IMR-90 (cell line): ENCODE data around the gene APOL2. TPM values are rescaled to one million over a fixed set of nuclear protein-coding genes. Genes with fewer than 3 reads are reported as not detected.

Source experiments
- ATAC-seq: fragments of 200-7000 bp; cut with Tn5 transposase; 2 replicates; pipeline ENCODE4 v1.9.1; 2020; ENCODE audit warnings: low read depth, mild to moderate bottlenecking, moderate library complexity
- BruUV-seq: library from RNA; stranded (reverse); fragments of 400-500 nt; replicated peaks from 2 replicates; lab custom pipeline; 2021; lab: Mats Ljungman, UMichigan
- CTCF ChIA-PET: fragments of 300-600 bp; formaldehyde crosslinking; extraction: SDS; loops from one replicate; lab custom pipeline; 2021; ENCODE audit warnings: antibody characterized with exemption; lab: Yijun Ruan, JAX
- POLR2A ChIA-PET: fragments of 300-600 bp; sonication (Branson Sonifier 250); formaldehyde crosslinking; loops from one replicate; lab custom pipeline; 2022; ENCODE audit warnings: antibody characterized with exemption; ENCODE audit not compliant: unreplicated experiment; lab: Charles Lee
- DNase-seq: peaks from one replicate; pipeline ENCODE4 v3.0.0; 2013
- H2AFZ ChIP-seq: replicated peaks from 2 replicates; pipeline ENCODE3; 2013; ENCODE audit warnings: low read length, mild to moderate bottlenecking; ENCODE audit not compliant: poor library complexity
- H2AK5ac ChIP-seq: 2 replicates; pipeline ENCODE4 v1.6.1; 2013; ENCODE audit warnings: low read depth, low read length, inconsistent platforms
- H2AK9ac ChIP-seq: replicated peaks from 2 replicates; pipeline ENCODE3; 2013; ENCODE audit warnings: mild to moderate bottlenecking, low read depth, low read length, moderate library complexity; ENCODE audit not compliant: poor library complexity
- H2BK120ac ChIP-seq: 2 replicates; pipeline ENCODE4 v1.6.1; 2013; ENCODE audit warnings: low read depth, low read length, inconsistent platforms
- H2BK15ac ChIP-seq: 3 replicates; pipeline ENCODE4 v1.6.1; 2013; ENCODE audit warnings: low read depth, low read length, inconsistent platforms
- H2BK20ac ChIP-seq: 2 replicates; pipeline ENCODE4 v1.6.1; 2013; ENCODE audit warnings: low read depth, mild to moderate bottlenecking, inconsistent platforms, low read length, moderate library complexity
- H2BK5ac ChIP-seq: 2 replicates; pipeline ENCODE4 v1.6.1; 2013; ENCODE audit warnings: mild to moderate bottlenecking, low read depth, low read length, inconsistent platforms; ENCODE audit not compliant: poor library complexity, severe bottlenecking
- H3K14ac ChIP-seq: replicated peaks from 2 replicates; pipeline ENCODE4 v1.6.1; 2013; ENCODE audit warnings: low read depth, low read length, inconsistent platforms
- H3K18ac ChIP-seq: 2 replicates; pipeline ENCODE4 v1.6.1; 2013; ENCODE audit warnings: low read depth, low read length, control low read depth
- H3K23ac ChIP-seq: 2 replicates; pipeline ENCODE4 v1.6.1; 2013; ENCODE audit warnings: low read depth, low read length, inconsistent platforms
- H3K27ac ChIP-seq: 2 replicates; pipeline ENCODE4 v1.5.1; 2013; ENCODE audit warnings: mild to moderate bottlenecking, control low read depth, low read length; ENCODE audit not compliant: insufficient read depth
- H3K27me3 ChIP-seq: 2 replicates; pipeline ENCODE4 v1.6.1; 2013; ENCODE audit warnings: low read length; ENCODE audit not compliant: control insufficient read depth, insufficient read depth
- H3K36me3 ChIP-seq: 2 replicates; pipeline ENCODE4 v1.6.1; 2013; ENCODE audit warnings: low read length, mixed read lengths; ENCODE audit not compliant: control insufficient read depth, insufficient read depth
- H3K4ac ChIP-seq: 2 replicates; pipeline ENCODE4 v1.6.1; 2013; ENCODE audit warnings: low read depth, low read length, inconsistent platforms
- H3K4me1 ChIP-seq: 2 replicates; pipeline ENCODE4 v1.6.1; 2013; ENCODE audit warnings: low read length, mixed read lengths; ENCODE audit not compliant: control insufficient read depth, insufficient read depth
- H3K4me2 ChIP-seq: 2 replicates; pipeline ENCODE4 v1.6.1; 2013; ENCODE audit warnings: low read depth, mild to moderate bottlenecking, control low read depth, low read length, moderate library complexity
- H3K4me3 ChIP-seq: 2 replicates; pipeline ENCODE4 v1.5.1; 2013; ENCODE audit warnings: low read depth, mild to moderate bottlenecking, control low read depth, low read length, moderate library complexity; ENCODE audit not compliant: insufficient read depth
- H3K56ac ChIP-seq: 2 replicates; pipeline ENCODE4 v1.6.1; 2013; ENCODE audit warnings: low read length, inconsistent platforms; ENCODE audit not compliant: insufficient read depth; ENCODE audit errors: extremely low read depth
- H3K79me1 ChIP-seq, 2 experiments: 2 replicates each; pipeline ENCODE4 v1.6.1; 2013; ENCODE audit warnings: low read length in 2 of 2, inconsistent platforms in 1 of 2, low read depth in 1 of 2
- H3K9ac ChIP-seq: 2 replicates; pipeline ENCODE4 v1.6.1; 2013; ENCODE audit warnings: low read depth, low read length, control low read depth
- H3K9me1 ChIP-seq: 2 replicates; pipeline ENCODE4 v1.6.1; 2013; ENCODE audit warnings: low read length, inconsistent platforms; ENCODE audit not compliant: insufficient read depth
- H3K9me3 ChIP-seq: 2 replicates; pipeline ENCODE4 v1.6.1; 2013; ENCODE audit warnings: low read length; ENCODE audit not compliant: control insufficient read depth, insufficient read depth
- H4K20me1 ChIP-seq: 2 replicates; pipeline ENCODE4 v1.6.1; 2013; ENCODE audit warnings: low read length, inconsistent platforms; ENCODE audit not compliant: insufficient read depth
- H4K5ac ChIP-seq: 2 replicates; pipeline ENCODE4 v1.6.1; 2013; ENCODE audit warnings: mild to moderate bottlenecking, low read depth, low read length, control low read depth
- H4K8ac ChIP-seq, 2 experiments: 2 replicates each; pipeline ENCODE4 v1.6.1; 2013; ENCODE audit warnings: low read depth in 2 of 2, low read length in 2 of 2, control low read depth in 1 of 2, inconsistent platforms in 1 of 2
- H4K91ac ChIP-seq: 2 replicates; pipeline ENCODE4 v1.6.1; 2013; ENCODE audit warnings: low read depth, low read length, inconsistent platforms; ENCODE audit not compliant: insufficient read depth
- BHLHE40 ChIP-seq: fragments of 150-350 bp; IDR thresholded peaks from 2 replicates; pipeline ENCODE4 v1.6.1; 2016; ENCODE audit warnings: mild to moderate bottlenecking, low read depth, low read length
- CEBPB ChIP-seq: IDR thresholded peaks from 2 replicates; pipeline ENCODE4 v1.6.1; 2012; ENCODE audit warnings: low read depth, low read length, improper control_type of control experiment
- CHD1 ChIP-seq: IDR thresholded peaks from 2 replicates; pipeline ENCODE4 v1.6.1; 2012; ENCODE audit warnings: low read depth, low read length, improper control_type of control experiment
- FOS ChIP-seq: fragments of 150-350 bp; IDR thresholded peaks from 2 replicates; pipeline ENCODE4 v1.6.1; 2016; ENCODE audit warnings: low read depth, low read length
- MAFK ChIP-seq: IDR thresholded peaks from 2 replicates; pipeline ENCODE4 v1.6.1; 2012; ENCODE audit warnings: low read depth, low read length, improper control_type of control experiment
- NFE2L2 ChIP-seq: fragments of 150-350 bp; IDR thresholded peaks from 2 replicates; pipeline ENCODE4 v1.6.1; 2016; ENCODE audit warnings: low read depth, mild to moderate bottlenecking, low read length
- POLR2A ChIP-seq: IDR thresholded peaks from 2 replicates; pipeline ENCODE4 v1.6.1; 2012; ENCODE audit warnings: mild to moderate bottlenecking, low read depth, low read length
- RCOR1 ChIP-seq: IDR thresholded peaks from 2 replicates; pipeline ENCODE4 v1.6.1; 2012; ENCODE audit warnings: mild to moderate bottlenecking, low read length, improper control_type of control experiment; ENCODE audit not compliant: insufficient replicate concordance
- RFX5 ChIP-seq: IDR thresholded peaks from 2 replicates; pipeline ENCODE4 v1.8.0; 2012; ENCODE audit warnings: low read depth, mild to moderate bottlenecking, low read length, moderate library complexity
- SMC3 ChIP-seq: fragments of 150-350 bp; IDR thresholded peaks from 2 replicates; pipeline ENCODE4 v1.6.1; 2016; ENCODE audit warnings: low read depth, mild to moderate bottlenecking, antibody characterized with exemption, low read length, moderate library complexity
- WGBS, 2 experiments: methylation state at CpG; one replicate each; pipeline versions ENCODE4 v1.1.5 to v1.1.7; 2013; ENCODE audit warnings: missing lambda C conversion rate in 2 of 2; ENCODE audit not compliant: insufficient read length in 1 of 2; ENCODE audit errors: extremely low coverage in 2 of 2; 5-methylcytosine and 5-hydroxymethylcytosine counted together
- dilution Hi-C: fragments of 300-500 bp; cut with HindIII; formaldehyde crosslinking; loops from one replicate; pipeline ENCODE4 v1.14.3; 2018; ENCODE audit warnings: low sequenced_read_pairs; ENCODE audit not compliant: unreplicated experiment
- in situ Hi-C: fragments of 300-500 bp; cut with MboI; formaldehyde crosslinking; loops from 3 replicates; pipeline ENCODE4 v1.14.3; 2019; ENCODE audit warnings: low sequenced_read_pairs, inconsistent platforms, mixed read lengths
- intact Hi-C: fragments of 100-400 bp; cut with micrococcal nuclease; formaldehyde crosslinking; loops from 2 replicates; pipeline ENCODE4 v1.10.0; 2022
- polyA plus RNA-seq, 3 experiments: library from polyadenylated mRNA; depleted of rRNA; stranded (reverse); fragments of >200 nt; gene quantifications; 2 replicates each; pipeline ENCODE4 v1.2.3, GENCODE V29; 2012; ENCODE audit warnings: low replicate concordance in 1 of 3
- total RNA-seq: library from RNA; depleted of rRNA; stranded (reverse); fragments of >200 nt; gene quantifications from 2 replicates; pipeline ENCODE4 v1.2.3, GENCODE V29; 2012
- TF ChIP-seq, protein P1 (sequence below): fragments of 150-350 bp; IDR thresholded peaks from 2 replicates; pipeline ENCODE4 v1.6.1; 2017; ENCODE audit warnings: mild to moderate bottlenecking, antibody characterized with exemption, low read length, low read depth
- TF ChIP-seq, protein P2 (sequence below): conservative IDR thresholded peaks from 2 replicates; pipeline ENCODE4 v1.5.1; 2012; ENCODE audit warnings: mild to moderate bottlenecking, low read depth, low read length, improper control_type of control experiment

The APOL2 gene
- total and polyA plus RNA-seq, 2 of the 4 experiments (the other 2 are of a cell fraction): 13.1 to 57.5 TPM

DNA sequence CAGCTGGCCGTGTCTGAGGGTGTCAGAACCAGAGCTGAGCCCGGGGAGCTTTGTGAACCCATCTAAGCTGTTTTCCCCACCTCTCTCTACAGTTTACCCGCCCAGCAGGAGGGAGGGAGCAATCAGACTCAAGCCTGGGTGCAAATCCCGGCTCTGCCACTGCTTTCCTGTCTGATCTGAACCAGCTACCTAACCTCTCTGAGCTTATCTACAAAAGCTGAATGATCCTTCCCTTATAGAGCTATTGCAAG is 252 bp downstream of the APOL2 start:
- peak overlapping the region; percentile 70 for H2BK120ac ChIP-seq
- no peak for DNase-seq
- dilution Hi-C loops: no loop called here
- POLR2A ChIA-PET: interaction anchor here (0.7 to 1.3 kb wide), 2 partner anchors 35 to 243 kb away, joined by 3 to 5 read pairs; partner anchors contain the start of gene TXN2
- H3K27me3 ChIP-seq: no peaks in the 10 kb centered on the region
- H2BK20ac ChIP-seq: peak overlapping the region; percentile 17
- peak overlapping the region; percentile 87 for H3K18ac ChIP-seq
- no peaks in the 10 kb centered on the region for H3K9me3 ChIP-seq
- H3K4ac ChIP-seq: peak overlapping the region; percentile 92
- H3K9me1 ChIP-seq: peaks cover 12% of the 10 kb centered on the region
- H2AK5ac ChIP-seq: peak overlapping the region; percentile 67
- H3K27ac ChIP-seq: peak overlapping the region; percentile 73
- H3K79me1 ChIP-seq: peaks cover 4 to 42% of the 10 kb centered on the region in 2 experiments
- 0 out of 2 replicates have a peak, but pooled peaks cover 6% of the 10 kb centered on the region for H4K20me1 ChIP-seq
- peak overlapping the region; percentile 96 for H2AK9ac ChIP-seq
- H3K36me3 ChIP-seq: peaks cover 3% of the 10 kb centered on the region; the same call in 1 of the 2 replicates
- TF ChIP-seq FOS: no peak
- no peak for TF ChIP-seq CHD1
- TF ChIP-seq, protein P1, sequence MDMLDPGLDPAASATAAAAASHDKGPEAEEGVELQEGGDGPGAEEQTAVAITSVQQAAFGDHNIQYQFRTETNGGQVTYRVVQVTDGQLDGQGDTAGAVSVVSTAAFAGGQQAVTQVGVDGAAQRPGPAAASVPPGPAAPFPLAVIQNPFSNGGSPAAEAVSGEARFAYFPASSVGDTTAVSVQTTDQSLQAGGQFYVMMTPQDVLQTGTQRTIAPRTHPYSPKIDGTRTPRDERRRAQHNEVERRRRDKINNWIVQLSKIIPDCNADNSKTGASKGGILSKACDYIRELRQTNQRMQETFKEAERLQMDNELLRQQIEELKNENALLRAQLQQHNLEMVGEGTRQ: no peak
- no peak for TF ChIP-seq RFX5
- TF ChIP-seq RCOR1: no peak
- TF ChIP-seq NFE2L2: no peak
- TF ChIP-seq CEBPB: no peak
- no peak for TF ChIP-seq MAFK
- TF ChIP-seq SMC3: no peak
- TF ChIP-seq BHLHE40: no peak
- TF ChIP-seq, protein P2, sequence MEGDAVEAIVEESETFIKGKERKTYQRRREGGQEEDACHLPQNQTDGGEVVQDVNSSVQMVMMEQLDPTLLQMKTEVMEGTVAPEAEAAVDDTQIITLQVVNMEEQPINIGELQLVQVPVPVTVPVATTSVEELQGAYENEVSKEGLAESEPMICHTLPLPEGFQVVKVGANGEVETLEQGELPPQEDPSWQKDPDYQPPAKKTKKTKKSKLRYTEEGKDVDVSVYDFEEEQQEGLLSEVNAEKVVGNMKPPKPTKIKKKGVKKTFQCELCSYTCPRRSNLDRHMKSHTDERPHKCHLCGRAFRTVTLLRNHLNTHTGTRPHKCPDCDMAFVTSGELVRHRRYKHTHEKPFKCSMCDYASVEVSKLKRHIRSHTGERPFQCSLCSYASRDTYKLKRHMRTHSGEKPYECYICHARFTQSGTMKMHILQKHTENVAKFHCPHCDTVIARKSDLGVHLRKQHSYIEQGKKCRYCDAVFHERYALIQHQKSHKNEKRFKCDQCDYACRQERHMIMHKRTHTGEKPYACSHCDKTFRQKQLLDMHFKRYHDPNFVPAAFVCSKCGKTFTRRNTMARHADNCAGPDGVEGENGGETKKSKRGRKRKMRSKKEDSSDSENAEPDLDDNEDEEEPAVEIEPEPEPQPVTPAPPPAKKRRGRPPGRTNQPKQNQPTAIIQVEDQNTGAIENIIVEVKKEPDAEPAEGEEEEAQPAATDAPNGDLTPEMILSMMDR: no peak
- TF ChIP-seq POLR2A: no peak
- H3K56ac ChIP-seq: peak overlapping the region; percentile 92
- intact Hi-C loops: loop anchor here (2.0 to 5.0 kb wide), 2 partner anchors 38 to 42 kb away; no protein-coding TSS in a partner anchor
- peaks cover 19% of the 10 kb centered on the region for H3K4me1 ChIP-seq
- H2BK15ac ChIP-seq: peak overlapping the region; percentile 92; the same call in 1 of the 3 replicates
- peak overlapping the region; percentile 77 for H4K91ac ChIP-seq
- peak overlapping the region; percentile 91 for H2BK5ac ChIP-seq
- ATAC-seq: peak; percentile 50
- H4K5ac ChIP-seq: peak overlapping the region; percentile 56; the same call in 1 of the 2 replicates
- in situ Hi-C loops: no loop called here
- H3K4me2 ChIP-seq: peak overlapping the region; percentile 95
- peak overlapping the region; percentile 99 for H3K14ac ChIP-seq
- H4K8ac ChIP-seq: peak overlapping the region; percentile 8 to 95; a peak in 3 of 4 replicates
- peak overlapping the region; percentile 86 for H3K9ac ChIP-seq
- H2AFZ ChIP-seq: peak overlapping the region; percentile 92
- no TSS peak for BruUV-seq
- WGBS, 2 experiments: no CpG with 5 or more reads among the region's 4 CpGs
- CTCF ChIA-PET: interaction anchor here (0.6 to 3.0 kb wide), 7 partner anchors 12 to 43 kb away, joined by 3 to 8 read pairs (median 3); partner anchors contain the start of gene APOL4
- peak overlapping the region; percentile 65 for H3K4me3 ChIP-seq
- H3K23ac ChIP-seq: peak overlapping the region; percentile 93
